ELF-1 (cell line): Measurements from ENCODE around the gene AKR1E2.
A peak's percentile ranks its signal among the peaks of the same experiment; 100 is the strongest.

Source experiments
- DNase-seq: peaks from one replicate; pipeline ENCODE4 v3.0.0-alpha.2; 2016; ENCODE audit warnings: low read depth, low spot score

Gene AKR1E2

GRCh38 chr10:4844864-4845263 is 18.9 kb downstream of the AKR1E2 start:
- no peak for DNase-seq

- no peak for DNase-seq
These were observed 19.8 kb downstream of the AKR1E2 start for GRCh38 chr10:4845766-4846165.

- DNase-seq: no peak
These were observed 20.8 kb downstream of the AKR1E2 start for GRCh38 chr10:4846775-4847174.

- no peak for DNase-seq
These were observed 21.8 kb downstream of the AKR1E2 start for GRCh38 chr10:4847561-4848355.

GRCh38 chr10:4848356-4849041 is 22.5 kb downstream of the AKR1E2 start:
- DNase-seq: no peak

- no peak for DNase-seq
These were observed 23.0 kb downstream of the AKR1E2 start for GRCh38 chr10:4849042-4849402.

GRCh38 chr10:4849555-4850242 is 23.7 kb downstream of the AKR1E2 start:
- peak; percentile 94 for DNase-seq

- DNase-seq: no peak
These were observed 24.4 kb downstream of the AKR1E2 start for GRCh38 chr10:4850397-4850796.

- no peak for DNase-seq
These were observed 25.2 kb downstream of the AKR1E2 start for GRCh38 chr10:4851176-4851575.

GRCh38 chr10:4851846-4852245 is 25.8 kb downstream of the AKR1E2 start:
- DNase-seq: no peak

GRCh38 chr10:4865945-4866661 is 40.1 kb downstream of the AKR1E2 start:
- DNase-seq: no peak

GRCh38 chr10:4867109-4867519 is 41.1 kb downstream of the AKR1E2 start:
- DNase-seq: no peak

GRCh38 chr10:4867520-4868356 is 41.7 kb downstream of the AKR1E2 start:
- DNase-seq: peak; percentile 34

GRCh38 chr10:4868357-4868657 is 42.3 kb downstream of the AKR1E2 start:
- no peak for DNase-seq

- DNase-seq: no peak
These were observed 56.7 kb downstream of the AKR1E2 start for GRCh38 chr10:4882704-4883078.

- no peak for DNase-seq
These were observed 57.2 kb downstream of the AKR1E2 start for GRCh38 chr10:4883079-4883739.

- DNase-seq: no peak
These were observed 59.2 kb downstream of the AKR1E2 start for GRCh38 chr10:4885162-4885561.

- DNase-seq: no peak
These were observed 61.5 kb downstream of the AKR1E2 start for GRCh38 chr10:4887501-4887900.

GRCh38 chr10:4888236-4888635 is 62.2 kb downstream of the AKR1E2 start:
- DNase-seq: no peak

- no peak for DNase-seq
These were observed 64.0 kb downstream of the AKR1E2 start for GRCh38 chr10:4889959-4890358.

- no peak for DNase-seq
These were observed 66.7 kb downstream of the AKR1E2 start for GRCh38 chr10:4892681-4893080.
